GM12875 (cell line): Measurements from ENCODE around the gene TMEM235.

Experiments
- H3K4me3 ChIP-seq: one replicate; pipeline ENCODE4 v1.5.1; 2011; ENCODE audit warnings: low read depth, low read length, control low read depth
- CTCF ChIP-seq: IDR thresholded peaks from 2 replicates; pipeline ENCODE4 v1.5.1; 2011; ENCODE audit warnings: low read depth, mild to moderate bottlenecking, control low read depth, inconsistent platforms, low read length, moderate library complexity, borderline replicate concordance; ENCODE audit not compliant: insufficient read depth

Gene TMEM235

GRCh38 chr17:78240012-78240655, 8.7 kb downstream of the TMEM235 start:
- H3K4me3 ChIP-seq: no peak overlapping the region
- no peak for TF ChIP-seq CTCF

GRCh38 chr17:78240839-78241238, 9.4 kb downstream of the TMEM235 start:
- TF ChIP-seq CTCF: no peak
- no peak overlapping the region for H3K4me3 ChIP-seq

GRCh38 chr17:78241277-78242023, 10.0 kb downstream of the TMEM235 start:
- H3K4me3 ChIP-seq: no peak overlapping the region
- no peak for TF ChIP-seq CTCF

GRCh38 chr17:78242024-78242742, 10.8 kb downstream of the TMEM235 start:
- no peak overlapping the region for H3K4me3 ChIP-seq

GRCh38 chr17:78247304-78247703, 15.9 kb downstream of the TMEM235 start:
- TF ChIP-seq CTCF: no peak
- H3K4me3 ChIP-seq: no peak overlapping the region

More at GRCh38 chr17:78242024-78242742, 10.8 kb downstream of the TMEM235 start:
- TF ChIP-seq CTCF: no peak

GRCh38 chr17:78248051-78248914, 16.9 kb downstream of the TMEM235 start:
- no peak overlapping the region for H3K4me3 ChIP-seq
- TF ChIP-seq CTCF: no peak
